Measurements from ENCODE around the gene DDX52. TPM values are rescaled to one million over a fixed set of nuclear protein-coding genes. Genes with fewer than 3 reads are reported as not detected.

Gene DDX52
- total and polyA plus RNA-seq, 2 of the 8 experiments (the other 6 are each of a cell fraction or from before 2014, with no cell fraction given) = 10.0 to 45.9 TPM

DNA sequence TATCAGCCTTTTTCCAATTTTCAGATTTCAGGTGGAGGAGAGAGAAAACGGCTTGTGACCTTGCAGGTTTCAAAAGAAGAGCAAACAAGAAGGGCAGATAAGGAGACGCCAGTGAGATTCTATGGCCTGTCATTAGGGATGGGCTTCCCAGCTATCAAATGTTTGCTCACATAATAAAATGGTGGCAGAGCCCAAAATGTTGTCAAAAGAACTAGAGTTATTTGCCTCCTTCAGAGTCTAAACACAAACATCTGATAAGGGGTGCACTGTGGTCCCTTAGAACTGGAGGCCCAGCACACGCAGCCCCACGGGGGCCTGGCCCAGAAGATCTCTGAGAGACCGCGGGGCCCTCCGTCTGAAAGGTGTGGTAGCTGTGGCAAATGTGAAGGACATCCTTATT, 46.1 kb upstream of the DDX52 start (continued):
- TF ChIP-seq, protein P1, sequence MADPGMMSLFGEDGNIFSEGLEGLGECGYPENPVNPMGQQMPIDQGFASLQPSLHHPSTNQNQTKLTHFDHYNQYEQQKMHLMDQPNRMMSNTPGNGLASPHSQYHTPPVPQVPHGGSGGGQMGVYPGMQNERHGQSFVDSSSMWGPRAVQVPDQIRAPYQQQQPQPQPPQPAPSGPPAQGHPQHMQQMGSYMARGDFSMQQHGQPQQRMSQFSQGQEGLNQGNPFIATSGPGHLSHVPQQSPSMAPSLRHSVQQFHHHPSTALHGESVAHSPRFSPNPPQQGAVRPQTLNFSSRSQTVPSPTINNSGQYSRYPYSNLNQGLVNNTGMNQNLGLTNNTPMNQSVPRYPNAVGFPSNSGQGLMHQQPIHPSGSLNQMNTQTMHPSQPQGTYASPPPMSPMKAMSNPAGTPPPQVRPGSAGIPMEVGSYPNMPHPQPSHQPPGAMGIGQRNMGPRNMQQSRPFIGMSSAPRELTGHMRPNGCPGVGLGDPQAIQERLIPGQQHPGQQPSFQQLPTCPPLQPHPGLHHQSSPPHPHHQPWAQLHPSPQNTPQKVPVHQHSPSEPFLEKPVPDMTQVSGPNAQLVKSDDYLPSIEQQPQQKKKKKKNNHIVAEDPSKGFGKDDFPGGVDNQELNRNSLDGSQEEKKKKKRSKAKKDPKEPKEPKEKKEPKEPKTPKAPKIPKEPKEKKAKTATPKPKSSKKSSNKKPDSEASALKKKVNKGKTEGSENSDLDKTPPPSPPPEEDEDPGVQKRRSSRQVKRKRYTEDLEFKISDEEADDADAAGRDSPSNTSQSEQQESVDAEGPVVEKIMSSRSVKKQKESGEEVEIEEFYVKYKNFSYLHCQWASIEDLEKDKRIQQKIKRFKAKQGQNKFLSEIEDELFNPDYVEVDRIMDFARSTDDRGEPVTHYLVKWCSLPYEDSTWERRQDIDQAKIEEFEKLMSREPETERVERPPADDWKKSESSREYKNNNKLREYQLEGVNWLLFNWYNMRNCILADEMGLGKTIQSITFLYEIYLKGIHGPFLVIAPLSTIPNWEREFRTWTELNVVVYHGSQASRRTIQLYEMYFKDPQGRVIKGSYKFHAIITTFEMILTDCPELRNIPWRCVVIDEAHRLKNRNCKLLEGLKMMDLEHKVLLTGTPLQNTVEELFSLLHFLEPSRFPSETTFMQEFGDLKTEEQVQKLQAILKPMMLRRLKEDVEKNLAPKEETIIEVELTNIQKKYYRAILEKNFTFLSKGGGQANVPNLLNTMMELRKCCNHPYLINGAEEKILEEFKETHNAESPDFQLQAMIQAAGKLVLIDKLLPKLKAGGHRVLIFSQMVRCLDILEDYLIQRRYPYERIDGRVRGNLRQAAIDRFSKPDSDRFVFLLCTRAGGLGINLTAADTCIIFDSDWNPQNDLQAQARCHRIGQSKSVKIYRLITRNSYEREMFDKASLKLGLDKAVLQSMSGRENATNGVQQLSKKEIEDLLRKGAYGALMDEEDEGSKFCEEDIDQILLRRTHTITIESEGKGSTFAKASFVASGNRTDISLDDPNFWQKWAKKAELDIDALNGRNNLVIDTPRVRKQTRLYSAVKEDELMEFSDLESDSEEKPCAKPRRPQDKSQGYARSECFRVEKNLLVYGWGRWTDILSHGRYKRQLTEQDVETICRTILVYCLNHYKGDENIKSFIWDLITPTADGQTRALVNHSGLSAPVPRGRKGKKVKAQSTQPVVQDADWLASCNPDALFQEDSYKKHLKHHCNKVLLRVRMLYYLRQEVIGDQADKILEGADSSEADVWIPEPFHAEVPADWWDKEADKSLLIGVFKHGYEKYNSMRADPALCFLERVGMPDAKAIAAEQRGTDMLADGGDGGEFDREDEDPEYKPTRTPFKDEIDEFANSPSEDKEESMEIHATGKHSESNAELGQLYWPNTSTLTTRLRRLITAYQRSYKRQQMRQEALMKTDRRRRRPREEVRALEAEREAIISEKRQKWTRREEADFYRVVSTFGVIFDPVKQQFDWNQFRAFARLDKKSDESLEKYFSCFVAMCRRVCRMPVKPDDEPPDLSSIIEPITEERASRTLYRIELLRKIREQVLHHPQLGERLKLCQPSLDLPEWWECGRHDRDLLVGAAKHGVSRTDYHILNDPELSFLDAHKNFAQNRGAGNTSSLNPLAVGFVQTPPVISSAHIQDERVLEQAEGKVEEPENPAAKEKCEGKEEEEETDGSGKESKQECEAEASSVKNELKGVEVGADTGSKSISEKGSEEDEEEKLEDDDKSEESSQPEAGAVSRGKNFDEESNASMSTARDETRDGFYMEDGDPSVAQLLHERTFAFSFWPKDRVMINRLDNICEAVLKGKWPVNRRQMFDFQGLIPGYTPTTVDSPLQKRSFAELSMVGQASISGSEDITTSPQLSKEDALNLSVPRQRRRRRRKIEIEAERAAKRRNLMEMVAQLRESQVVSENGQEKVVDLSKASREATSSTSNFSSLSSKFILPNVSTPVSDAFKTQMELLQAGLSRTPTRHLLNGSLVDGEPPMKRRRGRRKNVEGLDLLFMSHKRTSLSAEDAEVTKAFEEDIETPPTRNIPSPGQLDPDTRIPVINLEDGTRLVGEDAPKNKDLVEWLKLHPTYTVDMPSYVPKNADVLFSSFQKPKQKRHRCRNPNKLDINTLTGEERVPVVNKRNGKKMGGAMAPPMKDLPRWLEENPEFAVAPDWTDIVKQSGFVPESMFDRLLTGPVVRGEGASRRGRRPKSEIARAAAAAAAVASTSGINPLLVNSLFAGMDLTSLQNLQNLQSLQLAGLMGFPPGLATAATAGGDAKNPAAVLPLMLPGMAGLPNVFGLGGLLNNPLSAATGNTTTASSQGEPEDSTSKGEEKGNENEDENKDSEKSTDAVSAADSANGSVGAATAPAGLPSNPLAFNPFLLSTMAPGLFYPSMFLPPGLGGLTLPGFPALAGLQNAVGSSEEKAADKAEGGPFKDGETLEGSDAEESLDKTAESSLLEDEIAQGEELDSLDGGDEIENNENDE (IDR thresholded peaks at IDR 0.05; ENCODE audit: insufficient replicate concordance, low read length) = no peak
- TF ChIP-seq HDAC2 (IDR thresholded peaks at IDR 0.05; ENCODE audit: borderline replicate concordance in 1 of 2, low read depth in 2 of 2, low read length in 2 of 2) (no peak), KDM1A (IDR thresholded peaks at IDR 0.05; ENCODE audit: borderline replicate concordance, low read length) (no peak), EZH2 (IDR thresholded peaks at IDR 0.05; ENCODE audit: low read depth, low read length, severe bottlenecking) (no peak), CTBP2 (IDR thresholded peaks at IDR 0.05; ENCODE audit: borderline replicate concordance, insufficient read depth, insufficient read length, low read length) (no peak)
- TF ChIP-seq, protein P2, sequence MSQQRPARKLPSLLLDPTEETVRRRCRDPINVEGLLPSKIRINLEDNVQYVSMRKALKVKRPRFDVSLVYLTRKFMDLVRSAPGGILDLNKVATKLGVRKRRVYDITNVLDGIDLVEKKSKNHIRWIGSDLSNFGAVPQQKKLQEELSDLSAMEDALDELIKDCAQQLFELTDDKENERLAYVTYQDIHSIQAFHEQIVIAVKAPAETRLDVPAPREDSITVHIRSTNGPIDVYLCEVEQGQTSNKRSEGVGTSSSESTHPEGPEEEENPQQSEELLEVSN (IDR thresholded peaks at IDR 0.05) = no peak

All from H1 (cell line).